HG03095 (cell line): ENCODE data around the gene ARHGEF25.

ENCODE experiments used
- ATAC-seq: cut with Tn5 transposase; IDR thresholded peaks from one replicate; pipeline ENCODE4 v1.9.1; 2021; ENCODE audit warnings: moderate library complexity; ENCODE audit not compliant: unreplicated experiment

Gene ARHGEF25

GRCh38 chr12:57620936-57621496, 9.8 kb downstream of the ARHGEF25 start:
- ATAC-seq, result no peak

- ATAC-seq, result no peak
These were observed 10.5 kb downstream of the ARHGEF25 start for GRCh38 chr12:57621497-57622292.

GRCh38 chr12:57622293-57623245, 11.3 kb downstream of the ARHGEF25 start:
- no peak for ATAC-seq

GRCh38 chr12:57623385-57623784, 12.2 kb downstream of the ARHGEF25 start:
- ATAC-seq, result no peak

GRCh38 chr12:57623811-57624390, 12.7 kb downstream of the ARHGEF25 start:
- ATAC-seq, result no peak

GRCh38 chr12:57624441-57625220, 13.4 kb downstream of the ARHGEF25 start:
- no peak for ATAC-seq

GRCh38 chr12:57625261-57626032, 14.2 kb downstream of the ARHGEF25 start:
- ATAC-seq, result no peak

GRCh38 chr12:57626111-57626920, 15.1 kb downstream of the ARHGEF25 start:
- no peak for ATAC-seq

- no peak for ATAC-seq
These were observed 15.7 kb downstream of the ARHGEF25 start for GRCh38 chr12:57626921-57627445.

- ATAC-seq, result no peak
These were observed 16.5 kb downstream of the ARHGEF25 start for GRCh38 chr12:57627501-57628279.

- ATAC-seq, result no peak
These were observed 17.3 kb downstream of the ARHGEF25 start for GRCh38 chr12:57628280-57629191.

- ATAC-seq, result no peak
These were observed 18.7 kb downstream of the ARHGEF25 start for GRCh38 chr12:57629897-57630471.

- no peak for ATAC-seq
These were observed 19.7 kb downstream of the ARHGEF25 start for GRCh38 chr12:57630891-57631433.

- no peak for ATAC-seq
These were observed 20.4 kb downstream of the ARHGEF25 start for GRCh38 chr12:57631566-57632072.

GRCh38 chr12:57632073-57632957, 21.1 kb downstream of the ARHGEF25 start:
- ATAC-seq, result no peak
